GM12892 (cell line): ENCODE results near the gene TMC5.

Experiments
- DNase-seq: peaks from one replicate; pipeline ENCODE4 v3.0.0; 2011; ENCODE audit not compliant: insufficient read length
- FAIRE-seq: peaks from 2 replicates; lab custom pipeline; 2011; peaks lifted over from hg19 to GRCh38; lab: Jason Lieb, UNC
- POLR2A ChIP-seq: IDR thresholded peaks from 2 replicates; pipeline ENCODE4 v1.6.1; 2011; ENCODE audit warnings: low read depth, low read length, control low read depth
- POLR2AphosphoS5 ChIP-seq: IDR thresholded peaks from 2 replicates; pipeline ENCODE4 v1.6.1; 2011; ENCODE audit warnings: low read depth, low read length, control low read depth
- TAF1 ChIP-seq: IDR thresholded peaks from 2 replicates; pipeline ENCODE4 v1.6.1; 2011; ENCODE audit warnings: low read depth, mild to moderate bottlenecking, control low read depth, low read length, borderline replicate concordance

TMC5 gene

DNA sequence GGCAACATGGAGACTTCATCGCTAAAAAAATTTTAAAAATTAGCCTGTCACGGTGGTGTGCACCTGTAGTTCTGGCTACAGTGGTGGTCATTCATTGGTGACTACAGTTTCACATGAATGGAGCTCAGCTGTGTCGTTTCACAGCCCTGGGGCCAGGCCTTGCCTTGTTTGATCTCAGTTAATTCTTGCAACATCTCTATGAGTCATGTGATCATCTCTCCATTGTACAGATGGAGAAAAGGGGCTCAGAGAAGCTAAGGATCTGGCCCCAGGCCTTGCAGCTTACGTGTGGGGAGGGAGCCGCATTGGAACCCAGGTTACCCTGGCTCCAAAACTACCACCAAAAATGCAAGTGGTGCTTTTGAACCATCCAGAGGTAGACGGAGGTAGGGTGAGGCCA lies 54.8 kb downstream of the TMC5 start:
- FAIRE-seq (no peak), DNase-seq (no peak)
- TF ChIP-seq POLR2A = no peak

DNA sequence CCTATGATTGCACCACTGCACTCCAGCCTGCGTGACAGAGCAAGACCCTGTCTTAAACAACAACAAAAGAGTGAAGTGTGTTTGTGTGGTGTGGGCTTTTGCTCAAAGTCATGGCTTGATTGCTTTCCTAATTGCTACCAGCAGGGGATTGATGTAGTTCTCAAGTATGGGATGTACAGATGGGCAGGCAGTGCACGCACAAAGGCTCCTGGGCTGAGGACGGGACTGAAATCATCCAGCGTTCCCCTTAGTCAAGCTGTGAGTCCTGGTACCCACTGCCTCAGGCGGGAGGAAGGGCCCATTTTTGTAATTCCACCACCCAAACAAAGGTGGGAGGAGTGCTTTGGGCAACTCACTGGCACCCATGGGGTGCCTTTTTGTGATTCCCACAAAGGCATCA lies 56.9 kb downstream of the TMC5 start:
- TF ChIP-seq TAF1 (no peak), POLR2A (no peak), POLR2AphosphoS5 (no peak)
- no peak for FAIRE-seq
- DNase-seq = no peak

DNA sequence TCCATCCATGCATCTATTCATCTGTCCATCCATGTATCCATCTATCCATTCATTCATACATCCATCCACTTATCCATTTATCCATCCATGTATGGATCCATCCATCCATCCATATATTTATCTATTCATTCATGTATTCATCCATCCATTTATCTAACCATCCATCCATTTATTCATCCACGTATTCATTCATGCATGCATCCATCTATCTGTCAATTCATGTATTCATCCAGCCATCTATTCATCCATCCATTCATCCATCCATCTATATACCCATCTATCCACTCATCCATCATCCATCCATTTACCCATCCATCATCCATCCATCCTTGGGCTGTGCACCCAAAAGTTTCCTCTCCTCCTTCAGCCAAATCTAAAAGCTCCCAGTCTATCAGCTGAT lies 60.8 kb downstream of the TMC5 start:
- no peak for TF ChIP-seq POLR2A
- no peak for TF ChIP-seq TAF1
- TF ChIP-seq POLR2AphosphoS5 = no peak
- FAIRE-seq (no peak), DNase-seq (no peak)

DNA sequence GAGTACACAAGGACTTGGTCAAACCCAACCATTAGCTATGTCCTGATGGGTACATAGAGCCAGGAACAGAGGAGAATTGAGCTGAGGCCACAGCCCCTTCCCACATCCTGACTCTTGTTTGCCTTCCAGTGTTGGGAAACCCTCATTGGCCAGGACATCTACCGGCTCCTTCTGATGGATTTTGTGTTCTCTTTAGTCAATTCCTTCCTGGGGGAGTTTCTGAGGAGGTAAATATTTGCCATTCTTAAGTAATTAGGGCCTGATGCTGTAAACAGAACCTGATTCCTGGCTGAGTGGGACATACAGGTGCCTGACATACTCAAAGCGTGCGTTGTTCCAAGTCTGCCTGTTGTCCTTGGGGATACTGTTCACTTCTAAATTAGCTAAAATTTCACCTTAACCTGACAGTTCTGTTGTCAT lies 61.6 kb downstream of the TMC5 start:
- FAIRE-seq = no peak
- DNase-seq = no peak
- TF ChIP-seq POLR2AphosphoS5 (no peak), TAF1 (no peak), POLR2A (no peak)

DNA sequence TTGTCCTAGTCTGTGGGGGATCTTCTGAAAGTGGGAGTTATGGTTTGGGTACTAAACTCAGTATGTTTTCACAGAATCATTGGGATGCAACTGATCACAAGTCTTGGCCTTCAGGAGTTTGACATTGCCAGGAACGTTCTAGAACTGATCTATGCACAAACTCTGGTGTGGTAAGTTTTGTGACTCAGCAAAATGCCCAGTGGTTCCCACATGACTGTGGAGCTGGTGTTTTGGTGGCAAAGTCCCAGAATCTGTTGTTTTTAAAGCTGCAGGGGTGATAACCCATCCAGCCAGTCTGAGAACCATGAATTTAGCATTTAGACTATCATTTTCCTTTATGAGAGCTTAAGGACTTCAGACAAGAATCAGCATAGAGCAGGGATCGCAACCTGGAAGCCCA lies 63.6 kb downstream of the TMC5 start:
- DNase-seq (no peak), FAIRE-seq (no peak)
- no peak for TF ChIP-seq POLR2A
- TF ChIP-seq POLR2AphosphoS5 = no peak
- no peak for TF ChIP-seq TAF1

DNA sequence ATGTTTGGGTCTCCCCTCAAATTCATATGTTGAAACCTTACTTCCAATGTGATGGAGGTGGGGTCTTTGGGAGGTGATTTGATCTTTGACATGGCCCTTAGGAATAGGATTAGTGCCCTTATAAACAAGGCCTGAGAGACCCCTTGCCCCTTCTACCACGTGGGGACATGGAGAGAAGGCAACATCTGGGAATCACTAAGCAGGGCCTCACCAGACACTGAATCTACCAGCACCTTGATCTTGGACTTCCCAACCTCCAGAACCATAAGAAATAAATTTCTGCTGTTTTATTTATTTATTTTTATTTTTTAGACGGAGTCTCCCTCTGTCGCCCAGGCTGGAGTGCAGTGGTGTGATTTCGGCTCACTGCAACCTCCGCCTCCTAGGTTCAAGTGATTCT lies 64.1 kb downstream of the TMC5 start:
- TF ChIP-seq POLR2AphosphoS5 = no peak
- no peak for TF ChIP-seq POLR2A
- TF ChIP-seq TAF1 = no peak
- FAIRE-seq = no peak

DNA sequence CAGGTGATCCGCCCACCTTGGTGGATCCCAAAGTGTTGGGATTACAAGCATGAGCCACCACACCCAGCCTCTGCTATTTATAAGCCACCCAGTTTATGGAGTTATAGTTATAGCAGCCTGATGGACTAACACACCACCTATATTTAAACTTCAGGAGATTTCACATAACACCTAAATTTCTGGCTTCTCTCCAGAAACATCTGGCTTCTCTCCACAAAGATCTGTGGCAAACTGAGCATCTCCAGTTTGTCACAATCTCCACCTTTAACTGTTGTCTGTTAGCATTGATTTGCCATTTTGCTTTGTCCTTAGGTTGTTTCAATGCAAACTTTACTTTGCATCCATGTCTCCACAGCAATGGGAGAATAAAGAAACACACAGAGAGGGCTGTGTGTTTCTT lies 64.6 kb downstream of the TMC5 start:
- DNase-seq (no peak), FAIRE-seq (no peak)
- no peak for TF ChIP-seq POLR2AphosphoS5
- TF ChIP-seq TAF1 = no peak
- TF ChIP-seq POLR2A = no peak

More for the DNA sequence above, 64.1 kb downstream of the TMC5 start:
- no peak for DNase-seq

DNA sequence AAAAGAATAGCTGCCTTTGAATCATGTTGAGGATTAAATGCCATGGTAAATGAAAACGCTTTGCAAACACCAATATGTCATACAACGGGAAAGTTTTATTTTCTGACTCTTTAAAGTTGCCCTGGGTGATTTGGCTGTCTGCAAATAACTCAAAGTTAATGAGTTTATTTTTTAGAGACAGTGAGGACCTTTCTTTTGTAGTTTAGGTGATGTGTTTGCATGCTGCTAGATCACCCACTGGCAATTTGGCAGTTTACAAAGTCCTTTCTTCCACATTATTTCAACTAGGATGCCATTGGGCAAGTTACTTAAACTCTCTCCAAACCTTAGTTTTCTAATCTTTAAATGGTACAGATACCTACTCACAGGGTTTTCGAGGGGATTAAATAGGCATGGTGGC lies 66.4 kb downstream of the TMC5 start:
- DNase-seq = no peak
- no peak for FAIRE-seq
- TF ChIP-seq TAF1 (no peak), POLR2A (no peak), POLR2AphosphoS5 (no peak)

DNA sequence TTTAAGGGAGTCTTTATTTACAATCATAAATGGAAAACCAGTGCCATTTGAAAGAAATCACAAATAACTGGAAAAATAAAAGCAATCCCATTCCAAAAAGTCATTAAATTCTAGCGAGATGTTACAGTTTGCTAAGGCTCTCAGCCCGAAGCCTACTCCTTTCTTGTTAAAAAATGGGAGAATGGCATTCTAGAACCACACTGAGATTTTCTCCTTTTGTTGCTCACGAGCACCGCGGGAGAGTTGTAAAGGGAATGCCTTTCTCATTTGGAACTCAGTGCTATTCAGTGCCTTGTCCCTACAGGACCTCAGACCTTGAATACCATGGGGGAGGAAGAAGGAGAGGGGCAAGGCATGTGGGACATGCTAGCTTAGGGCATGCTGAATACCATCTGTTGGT lies 67.9 kb downstream of the TMC5 start:
- TF ChIP-seq POLR2A (no peak), TAF1 (no peak)
- no peak for FAIRE-seq

DNA sequence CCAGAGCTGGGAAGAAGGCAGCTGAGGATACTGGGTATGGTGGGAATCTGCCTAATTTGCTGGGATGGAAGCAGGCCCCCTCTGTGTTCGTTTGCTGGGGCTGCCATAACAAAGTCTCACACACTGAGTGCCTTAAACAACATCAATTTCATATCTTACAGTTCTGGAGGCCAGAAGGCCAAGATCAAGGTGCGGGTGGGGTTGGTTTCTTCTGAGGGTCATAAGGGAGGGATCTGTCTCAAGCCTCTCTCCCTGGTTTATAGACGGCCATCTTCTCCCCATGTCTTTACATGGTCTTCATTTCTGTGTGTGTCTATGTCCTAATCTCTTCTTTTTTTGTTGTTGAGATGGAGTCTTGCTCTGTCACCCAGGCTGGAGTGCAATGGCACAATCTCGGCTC lies 68.4 kb downstream of the TMC5 start:
- FAIRE-seq (no peak), DNase-seq (no peak)
- TF ChIP-seq POLR2A (no peak), POLR2AphosphoS5 (no peak), TAF1 (no peak)

More for the DNA sequence above, 67.9 kb downstream of the TMC5 start:
- DNase-seq = no peak

DNA sequence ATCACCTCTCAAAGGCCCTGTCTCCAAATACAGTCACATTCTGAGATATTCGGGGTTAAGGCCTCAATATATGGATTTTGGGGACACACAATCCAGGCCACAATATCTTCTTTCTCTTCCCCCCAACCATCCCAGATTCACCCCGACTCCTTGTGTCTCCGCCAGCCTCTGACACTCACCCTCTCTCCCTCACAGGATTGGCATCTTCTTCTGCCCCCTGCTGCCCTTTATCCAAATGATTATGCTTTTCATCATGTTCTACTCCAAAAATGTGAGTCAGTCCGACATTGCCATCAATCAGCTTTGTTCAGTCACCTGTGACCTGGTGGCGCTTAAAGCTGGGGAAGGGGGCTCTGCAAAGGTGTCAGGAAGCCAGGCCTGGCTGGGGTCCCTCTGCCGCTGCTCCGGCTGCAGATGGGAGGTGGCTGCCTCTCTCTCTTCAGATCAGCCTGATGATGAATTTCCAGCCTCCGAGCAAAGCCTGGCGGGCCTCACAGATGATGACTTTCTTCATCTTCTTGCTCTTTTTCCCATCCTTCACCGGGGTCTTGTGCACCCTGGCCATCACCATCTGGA lies 69.2 kb downstream of the TMC5 start:
- TF ChIP-seq POLR2A (no peak), POLR2AphosphoS5 (no peak), TAF1 (no peak)
- DNase-seq (no peak), FAIRE-seq (no peak)

DNA sequence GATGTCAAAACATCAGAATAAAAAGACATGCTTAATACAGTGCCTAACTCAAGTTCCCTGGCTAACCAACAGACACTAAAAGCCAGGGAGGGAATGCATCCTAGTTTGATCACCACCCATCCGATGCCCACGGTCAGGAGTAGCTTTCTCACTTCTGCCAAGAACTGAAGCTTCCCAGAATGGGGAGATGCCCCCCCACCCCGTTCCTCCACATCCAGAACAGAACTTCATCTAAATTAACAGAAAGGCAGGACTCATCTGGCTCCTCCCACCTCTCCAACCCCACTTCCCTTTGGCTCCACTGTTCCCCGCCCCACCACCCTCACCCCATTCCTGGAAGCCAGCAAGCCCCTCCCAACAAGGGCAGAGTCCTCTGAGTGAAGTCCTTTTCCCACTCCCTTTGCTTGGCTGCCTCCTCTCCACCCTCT lies 70.5 kb downstream of the TMC5 start:
- no peak for FAIRE-seq
- DNase-seq = no peak
- no peak for TF ChIP-seq TAF1
- no peak for TF ChIP-seq POLR2AphosphoS5
- no peak for TF ChIP-seq POLR2A

DNA sequence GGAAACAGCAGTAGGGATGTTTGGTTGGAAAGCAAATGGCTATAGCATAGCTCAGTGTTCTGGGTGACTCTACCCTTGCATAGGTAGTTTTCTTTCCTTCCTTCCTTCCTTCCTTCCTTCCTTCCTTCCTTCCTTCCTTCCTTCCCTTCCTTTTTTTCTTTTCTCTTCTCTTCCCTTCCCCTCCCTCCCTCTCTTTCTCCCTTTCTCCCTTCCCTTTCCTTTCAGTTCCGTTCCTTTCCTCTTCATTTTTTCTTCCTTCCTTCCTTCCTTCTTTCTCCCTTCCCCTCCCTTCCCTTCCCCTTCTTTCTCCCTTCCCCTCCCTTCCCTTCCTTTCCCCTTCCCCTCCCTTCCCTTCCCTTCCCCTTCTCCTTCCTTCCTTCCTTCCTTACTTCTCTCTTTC lies 72.9 kb downstream of the TMC5 start:
- DNase-seq (no peak), FAIRE-seq (no peak)
- TF ChIP-seq POLR2A (no peak), TAF1 (no peak), POLR2AphosphoS5 (no peak)

DNA sequence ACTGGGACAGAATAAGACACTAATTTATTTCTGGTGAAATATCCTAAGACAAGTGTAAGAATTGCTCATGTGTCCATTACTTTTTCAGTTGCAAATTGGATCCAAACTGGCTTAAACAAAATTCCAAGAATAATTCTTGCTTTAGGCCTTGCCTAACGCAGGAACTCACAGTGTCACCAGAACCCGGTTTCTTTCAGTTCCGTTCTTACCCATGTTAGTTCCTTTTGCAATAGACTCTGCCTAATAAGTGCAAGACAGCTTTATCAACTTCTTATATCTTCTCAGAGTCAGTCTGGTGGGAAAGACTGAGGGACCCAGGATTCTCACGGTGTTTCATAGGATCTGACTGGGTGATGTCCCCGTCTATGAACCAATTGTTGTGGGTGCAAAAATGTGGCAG lies 79.5 kb downstream of the TMC5 start:
- FAIRE-seq (no peak), DNase-seq (no peak)
- TF ChIP-seq TAF1 (no peak), POLR2A (no peak), POLR2AphosphoS5 (no peak)
